Iris pigment epithelial cell (primary cell): Measurements from ENCODE around the gene PLXND1.
"Not testable (repeated sequence)": the region's sequence is repeated elsewhere in the genome, so short reads cannot be mapped to it uniquely, and the experiment has no call there.

ENCODE experiments used
- DNase-seq: peaks from one replicate; pipeline ENCODE4 v3.0.0-alpha.2; 2011; ENCODE audit warnings: low read depth

Gene PLXND1

DNA sequence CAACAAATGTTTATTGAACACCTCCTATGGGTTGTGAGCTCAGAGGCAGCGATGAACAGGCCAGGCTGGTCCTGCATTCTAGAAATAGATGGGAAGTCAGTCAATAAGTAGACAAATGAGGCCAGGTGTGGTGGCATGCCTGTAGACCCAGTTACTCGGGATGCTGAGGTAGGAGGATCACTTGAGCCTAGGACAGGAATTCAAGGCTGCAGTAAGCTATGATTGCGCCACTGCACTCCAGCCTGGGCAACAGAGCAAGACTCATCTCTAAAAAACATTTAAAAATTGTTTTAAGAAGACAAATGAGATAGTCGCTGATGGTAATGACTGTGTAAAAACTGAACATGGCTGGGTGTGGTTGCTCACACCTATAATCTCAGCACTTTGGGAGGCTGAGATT, 82.4 kb downstream of the PLXND1 start:
- DNase-seq: no peak

DNA sequence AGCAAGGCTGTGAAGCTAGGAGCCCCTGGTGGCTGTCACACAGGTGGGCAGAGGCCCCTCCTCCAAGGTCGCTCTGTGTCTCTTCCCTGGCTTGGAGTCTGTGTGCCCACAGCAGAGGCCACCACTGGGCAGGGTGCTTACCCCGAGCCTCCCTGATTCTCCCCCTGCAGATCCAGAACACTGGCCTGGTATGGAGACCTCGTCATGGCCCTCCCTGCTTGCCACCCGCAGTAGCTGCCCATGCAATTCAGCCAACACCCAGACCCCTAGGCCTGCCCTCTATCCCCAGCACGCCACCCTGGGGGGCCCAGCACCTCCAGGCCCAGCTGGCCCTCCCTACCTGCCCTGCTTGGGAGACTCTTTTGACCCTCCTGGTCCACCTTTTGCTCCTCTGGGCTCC, 83.5 kb downstream of the PLXND1 start:
- no peak for DNase-seq

DNA sequence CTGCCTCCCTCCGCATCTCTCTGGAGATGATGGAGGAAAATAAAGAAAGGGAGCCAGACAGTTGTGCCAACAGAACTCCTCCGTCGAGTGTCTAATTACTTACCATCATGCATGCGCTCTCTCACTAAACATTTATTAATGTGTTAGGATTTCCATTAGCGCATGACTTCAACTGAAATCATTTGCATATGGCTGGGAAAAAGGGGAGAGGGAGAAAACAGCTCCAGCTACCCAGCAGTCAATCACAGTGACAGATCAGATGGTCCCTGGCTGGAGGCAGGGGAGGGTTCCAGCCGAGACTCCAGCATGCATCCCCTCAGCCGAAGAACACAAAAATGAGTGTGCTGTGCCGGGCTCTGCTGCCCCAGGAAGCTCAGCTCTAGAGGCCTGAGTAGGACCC, 84.9 kb downstream of the PLXND1 start:
- DNase-seq: no peak

DNA sequence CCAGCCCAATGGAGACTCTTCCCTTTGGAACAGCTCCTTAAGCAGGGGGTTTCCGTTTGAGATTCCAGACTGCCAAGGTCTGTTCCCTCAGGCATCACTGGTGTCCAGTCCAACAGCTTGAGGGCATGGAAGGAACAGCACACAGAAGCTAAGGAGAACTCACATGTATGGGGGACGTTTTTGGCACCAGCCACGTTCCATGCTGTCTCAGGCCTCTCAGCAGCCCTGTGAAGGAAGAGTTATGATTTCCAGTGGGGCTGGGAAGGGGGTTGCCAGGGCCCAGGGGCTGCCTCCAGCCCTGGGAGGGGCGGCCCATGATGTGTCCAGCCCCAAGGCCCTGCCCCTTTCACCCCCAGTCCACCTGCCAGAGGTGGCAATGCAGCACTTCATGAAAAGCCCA, 85.5 kb downstream of the PLXND1 start:
- no peak for DNase-seq

DNA sequence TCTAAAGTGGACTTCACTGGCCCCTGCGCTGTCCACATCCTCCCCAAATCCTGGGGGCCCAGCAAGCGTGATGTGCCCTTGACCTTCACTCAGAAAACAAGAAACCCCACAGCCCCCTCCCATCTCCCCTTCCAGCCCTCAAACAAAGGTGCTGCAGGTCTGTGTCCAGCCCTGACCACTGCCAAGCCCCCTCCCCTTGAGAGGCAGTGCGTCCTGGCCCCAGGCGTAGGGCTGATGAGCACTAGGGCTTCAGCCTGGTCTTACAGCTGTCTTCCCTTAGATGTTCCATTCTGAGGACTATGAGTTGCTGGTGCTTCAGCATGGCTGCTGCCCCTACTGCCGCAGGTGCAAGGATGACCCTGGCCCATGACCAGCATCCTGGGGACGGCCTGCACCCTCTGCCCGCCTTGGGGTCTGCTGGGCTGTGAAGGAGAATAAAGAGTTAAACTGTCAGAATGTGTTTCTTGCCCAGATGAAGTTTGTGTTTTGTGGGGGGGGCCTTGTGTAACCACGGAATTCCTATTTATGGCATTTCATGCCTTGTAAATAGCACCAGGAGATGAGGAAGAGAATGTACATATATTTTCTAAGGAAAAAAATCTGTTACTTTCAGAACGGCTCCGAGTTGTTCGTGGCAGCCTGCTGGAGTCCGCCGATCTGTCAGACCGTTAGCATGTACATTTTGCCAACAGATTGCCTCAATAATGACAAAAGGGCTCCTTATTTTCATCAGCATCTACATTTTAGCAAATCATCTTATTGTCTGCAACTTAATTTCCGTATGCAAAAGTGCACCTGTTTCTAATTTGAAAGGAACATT, 86.4 kb downstream of the PLXND1 start:
- no peak for DNase-seq

DNA sequence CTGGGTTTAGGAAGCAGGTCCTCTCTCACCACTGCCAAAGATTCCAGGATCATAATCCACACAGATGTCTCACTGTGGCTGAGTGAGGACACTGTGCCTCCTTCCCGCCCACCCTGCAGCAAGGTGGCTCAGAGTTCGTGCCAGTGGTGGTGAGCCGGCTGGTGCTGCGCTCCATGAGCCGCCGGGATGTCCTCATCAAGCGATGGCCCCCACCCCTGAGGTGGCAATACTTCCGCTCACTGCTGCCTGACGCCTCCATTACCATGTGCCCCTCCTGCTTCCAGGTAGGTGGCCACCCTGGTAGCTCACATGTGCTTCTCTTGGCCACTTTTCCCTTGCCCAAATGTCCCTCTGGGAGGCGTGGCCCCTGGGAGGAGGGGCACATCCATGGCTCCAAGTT, 87.0 kb downstream of the PLXND1 start:
- DNase-seq: no peak

DNA sequence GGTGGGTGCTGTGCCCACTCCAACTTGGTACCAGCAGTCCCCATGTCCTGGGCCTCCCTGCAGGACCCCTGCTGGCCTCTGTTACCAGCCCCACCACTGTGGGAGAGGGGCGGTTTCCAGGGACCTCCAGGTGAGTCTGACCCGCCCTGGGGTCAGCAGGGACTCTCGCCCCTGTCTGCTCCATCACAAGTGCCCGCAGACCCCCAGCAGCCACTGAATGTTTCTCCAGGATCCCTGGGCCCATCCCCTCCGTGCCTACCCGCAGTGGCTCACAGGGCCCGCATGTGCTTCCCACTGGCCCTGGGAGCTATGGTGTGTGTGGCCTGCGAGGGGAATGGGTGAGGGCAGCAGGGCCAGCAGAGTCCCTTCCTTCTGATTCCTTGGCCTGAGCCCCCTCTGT, 87.9 kb downstream of the PLXND1 start:
- DNase-seq: no peak

DNA sequence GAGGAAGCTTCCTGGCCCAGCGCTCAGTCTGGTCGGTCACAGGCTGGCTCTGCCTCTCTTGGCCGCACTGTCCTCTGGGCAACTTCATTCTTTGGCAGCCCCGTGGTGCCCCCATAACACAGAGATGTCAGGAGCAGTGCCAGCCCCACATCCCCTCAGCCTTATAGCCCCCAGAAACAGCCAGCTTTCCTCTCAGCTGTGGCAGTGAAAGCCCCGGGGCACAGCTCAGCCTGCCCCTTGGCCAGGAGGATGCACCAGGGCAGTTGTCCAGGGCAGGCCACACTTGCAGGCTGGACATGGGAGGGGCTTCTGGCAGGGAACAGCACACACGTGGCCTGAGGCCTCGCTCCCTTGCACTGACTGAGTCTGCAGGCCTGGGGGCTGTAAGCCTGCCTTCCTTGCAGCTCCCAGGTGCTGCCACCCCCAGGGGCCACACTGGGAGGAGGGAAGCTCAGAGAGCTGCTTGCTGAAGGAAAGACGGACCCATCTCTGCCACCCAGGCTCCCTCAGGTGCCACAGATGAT, 88.4 kb downstream of the PLXND1 start:
- no peak for DNase-seq

DNA sequence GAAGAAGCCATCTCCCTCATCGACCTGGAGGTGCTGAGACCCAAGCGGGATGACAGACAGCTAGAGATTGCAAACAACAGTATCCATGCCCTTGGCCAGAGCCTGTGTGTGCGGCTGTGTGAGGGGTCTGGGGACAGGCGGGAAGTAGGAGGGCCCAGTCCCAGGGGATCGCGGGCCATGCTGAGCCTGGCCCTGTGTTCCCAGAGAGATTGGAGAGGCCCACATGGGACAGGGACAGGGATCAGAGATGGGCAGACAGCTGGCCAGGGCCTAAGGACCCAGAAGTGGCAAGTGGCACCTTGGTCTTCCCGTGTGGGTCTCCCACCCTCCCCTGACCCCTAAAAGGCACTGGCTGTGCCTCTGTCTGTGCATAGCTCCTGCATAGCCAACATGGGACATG, 89.0 kb downstream of the PLXND1 start:
- no peak for DNase-seq

DNA sequence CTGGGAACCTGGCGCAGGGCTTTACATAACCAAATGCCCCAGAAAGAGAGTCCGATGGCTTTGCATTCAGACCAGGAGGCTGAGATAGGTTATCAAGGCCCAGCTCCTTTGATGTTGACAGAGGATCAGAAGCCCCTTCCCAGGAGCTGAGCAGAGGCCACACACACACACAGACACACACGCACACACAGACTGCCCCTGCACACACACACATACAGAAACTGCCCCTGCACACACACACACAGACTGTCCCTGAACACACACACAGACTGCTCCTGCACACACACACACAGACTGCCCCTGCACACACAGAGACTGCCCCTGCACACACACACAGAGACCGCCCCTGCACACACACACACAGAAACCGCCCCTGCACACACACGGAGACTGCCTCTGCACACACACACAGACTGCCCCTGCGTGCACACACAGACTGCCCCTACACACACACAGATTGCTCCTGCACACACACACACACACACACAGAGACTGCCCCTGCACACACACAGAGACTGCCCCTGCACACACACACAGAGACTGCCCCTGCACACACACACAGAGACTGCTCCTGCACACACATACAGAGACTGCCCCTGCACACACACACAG, 90.5 kb downstream of the PLXND1 start:
- not testable (repeated sequence) for DNase-seq

DNA sequence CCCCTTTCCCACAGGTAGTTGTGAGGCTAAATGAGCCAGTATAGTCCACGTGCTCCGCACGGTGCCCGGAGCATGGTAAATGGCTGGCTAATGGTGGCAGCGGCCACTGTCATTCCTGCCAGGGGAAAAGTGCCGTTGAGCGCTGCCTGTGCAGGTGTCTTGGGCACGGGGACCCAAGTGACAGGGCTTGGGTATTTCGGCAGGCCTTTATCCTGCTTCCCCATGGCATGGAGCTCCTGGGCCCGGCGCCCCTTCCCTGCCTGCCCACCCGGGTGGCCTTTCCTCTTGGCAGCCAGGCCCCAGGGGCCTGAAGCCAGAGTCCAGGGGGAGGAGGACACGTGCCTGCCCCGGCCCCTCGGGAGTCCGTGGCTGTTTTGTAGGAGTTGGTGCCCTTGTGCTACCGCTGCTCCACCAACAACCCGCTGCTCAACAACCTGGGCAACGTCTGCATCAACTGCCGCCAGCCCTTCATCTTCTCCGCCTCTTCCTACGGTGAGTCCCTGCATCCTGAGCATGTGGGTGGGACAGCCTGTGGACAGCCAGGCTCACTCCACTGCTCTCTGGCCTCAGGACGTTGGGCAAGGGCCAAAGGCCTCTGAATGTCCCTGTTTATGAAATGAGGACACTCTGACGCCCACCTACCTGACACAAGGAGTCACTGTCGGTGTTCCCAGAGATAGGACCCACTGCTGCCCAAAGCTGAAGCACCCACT, 91.2 kb downstream of the PLXND1 start:
- not testable (repeated sequence) for DNase-seq

DNA sequence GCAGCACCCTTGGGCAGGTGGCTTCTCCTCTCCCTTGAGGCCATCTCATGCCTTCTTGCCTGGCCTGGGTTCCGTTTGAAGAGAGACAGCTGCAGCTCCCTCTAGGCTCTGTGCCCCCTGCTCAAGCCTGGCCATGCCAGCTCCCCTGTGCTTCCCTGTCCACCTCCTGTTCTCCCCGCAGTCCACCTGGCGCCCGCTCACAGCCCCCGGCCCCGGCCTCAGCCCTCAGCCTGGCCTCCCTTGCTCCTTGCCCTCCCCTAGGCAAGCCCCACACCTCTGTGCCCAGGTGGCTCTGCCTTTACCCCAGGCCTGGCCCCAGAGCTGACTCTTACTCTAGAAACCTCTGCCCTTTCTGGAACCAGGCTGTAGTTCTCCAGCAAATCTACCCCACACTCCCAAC, 91.9 kb downstream of the PLXND1 start:
- DNase-seq: no peak

DNA sequence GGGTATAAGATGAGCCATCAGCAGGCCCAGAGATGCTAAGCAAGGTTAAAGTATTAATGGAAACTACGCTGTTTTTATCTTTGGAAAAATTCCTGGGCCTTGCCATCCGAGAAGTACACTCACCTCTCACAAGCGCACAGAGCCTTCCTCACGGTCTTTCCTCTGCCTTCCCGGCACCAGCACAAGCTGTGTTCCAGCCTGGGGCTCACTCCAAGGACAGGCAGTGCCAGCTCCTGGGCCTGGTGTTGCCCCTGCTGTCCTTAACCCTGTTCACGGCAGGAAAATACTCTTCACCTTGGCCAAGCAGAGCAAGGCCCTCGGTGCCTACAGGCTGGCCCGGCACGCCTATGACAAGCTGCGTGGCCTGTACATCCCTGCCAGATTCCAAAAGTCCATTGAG, 92.4 kb downstream of the PLXND1 start:
- no peak for DNase-seq

DNA sequence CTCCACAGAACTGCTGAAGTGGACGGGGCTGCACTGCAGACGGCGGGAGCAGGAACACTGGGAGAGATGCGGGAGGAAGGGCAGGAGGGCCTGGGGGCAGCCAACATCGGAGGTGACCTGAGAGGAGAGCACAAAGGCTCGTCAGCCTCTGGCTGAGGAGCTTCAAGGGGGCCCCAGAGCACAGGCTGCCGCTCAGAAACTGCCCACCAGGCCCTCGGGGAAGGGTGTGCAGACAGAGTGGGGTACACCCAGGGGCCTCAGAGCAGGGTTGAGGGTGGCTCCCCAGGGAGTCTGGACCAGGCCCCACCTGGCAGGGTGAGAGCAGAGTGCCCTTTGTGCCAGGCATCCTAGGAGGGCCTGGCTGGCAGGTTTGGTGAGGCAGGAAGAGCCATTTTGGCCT, 92.8 kb downstream of the PLXND1 start:
- DNase-seq: no peak

DNA sequence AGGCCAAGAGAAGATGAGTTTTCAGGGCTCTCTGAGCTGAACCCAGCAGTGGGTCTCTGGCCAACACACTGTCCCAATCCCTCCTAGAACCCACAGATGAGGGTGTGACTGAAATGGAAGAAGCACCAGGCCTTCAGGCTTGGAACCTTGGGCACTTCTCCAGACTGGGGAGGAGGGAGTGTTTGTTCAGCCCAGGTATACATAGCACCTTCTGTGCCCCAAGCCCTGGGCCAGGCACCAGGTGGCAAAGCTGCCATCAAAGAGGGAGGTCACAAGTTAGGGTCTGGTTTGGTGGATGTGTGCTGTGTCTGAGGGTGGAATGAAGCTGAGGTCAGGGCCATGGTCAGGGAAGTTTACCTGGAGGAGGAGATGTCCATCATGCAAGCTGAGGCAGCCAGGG, 93.9 kb downstream of the PLXND1 start:
- no peak for DNase-seq

DNA sequence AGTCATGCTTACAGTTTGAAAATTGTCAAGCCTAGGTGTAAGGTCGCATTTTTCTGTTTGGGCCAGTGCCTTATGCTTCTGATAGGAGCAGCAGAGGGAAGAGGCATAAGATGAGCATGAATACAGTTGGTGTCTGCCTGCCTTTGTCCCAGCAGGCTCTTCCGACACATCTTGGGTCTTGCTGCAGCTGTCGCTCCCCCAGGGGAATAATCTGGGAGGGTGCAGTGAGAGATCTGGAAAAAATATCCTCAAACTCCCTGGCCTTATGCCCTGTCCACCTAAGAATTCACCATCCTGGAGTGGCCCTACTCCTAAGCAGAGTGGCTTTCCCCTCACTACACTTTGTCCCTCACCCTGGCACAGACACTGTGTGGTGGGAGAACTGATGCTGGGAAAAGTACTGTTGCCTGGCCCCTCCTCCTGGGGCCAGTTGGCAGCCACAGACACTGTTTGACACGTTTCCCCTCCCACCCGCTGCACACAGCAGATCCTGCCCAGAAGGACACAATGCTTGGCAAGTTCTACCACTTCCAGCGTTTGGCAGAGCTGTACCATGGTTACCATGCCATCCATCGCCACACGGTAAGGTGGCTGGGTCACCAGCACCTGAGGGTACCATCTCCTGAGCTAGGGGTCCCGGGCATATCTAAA, 99.2 kb downstream of the PLXND1 start:
- DNase-seq: no peak

DNA sequence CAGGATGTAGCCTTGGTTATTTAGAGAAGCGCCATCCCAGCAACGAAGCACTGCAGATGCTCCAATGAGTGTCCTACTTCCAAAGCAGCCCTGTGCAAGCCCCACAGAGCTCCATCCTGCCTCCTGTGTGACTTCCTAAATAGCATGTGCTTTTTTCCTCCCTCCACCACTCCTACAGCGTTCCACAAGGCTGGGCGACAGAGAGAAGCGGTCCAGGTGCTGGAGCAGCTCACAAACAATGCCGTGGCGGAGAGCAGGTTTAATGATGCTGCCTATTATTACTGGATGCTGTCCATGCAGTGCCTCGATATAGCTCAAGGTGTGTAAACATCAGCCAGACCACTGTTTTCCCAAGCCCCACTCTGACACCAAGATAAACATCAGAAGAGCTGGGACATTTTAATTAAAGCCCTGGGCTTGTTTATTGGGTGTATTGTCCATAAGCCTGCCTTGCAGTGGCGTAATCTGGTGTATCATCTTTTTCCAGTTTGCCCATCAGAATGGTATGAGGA, 100.2 kb downstream of the PLXND1 start:
- no peak for DNase-seq

DNA sequence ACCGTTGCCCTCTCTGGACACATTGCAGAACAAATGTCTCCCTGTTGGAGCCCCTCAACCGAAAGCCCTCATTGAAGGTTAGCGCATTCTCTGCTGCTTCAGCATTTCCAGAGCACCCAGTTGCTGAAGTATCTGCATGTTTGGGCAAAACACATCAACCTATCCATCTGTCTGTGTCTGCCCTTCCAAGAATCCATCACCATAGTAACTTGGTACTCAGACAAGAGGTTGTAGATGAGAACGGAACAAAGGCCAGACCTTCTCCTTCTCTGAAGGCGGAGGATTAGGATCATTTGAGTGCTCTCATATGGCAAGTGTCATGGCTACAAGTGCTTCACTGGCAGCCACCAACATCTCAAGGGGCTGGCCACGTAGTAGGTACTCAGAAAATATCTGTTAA, 101.1 kb downstream of the PLXND1 start:
- DNase-seq: no peak
